Fibroblast of lung (primary cell): ENCODE results near the gene SLC28A2. TPM values are rescaled to one million over a fixed set of nuclear protein-coding genes. Genes with fewer than 3 reads are reported as not detected.

Source experiments
- DNase-seq, 2 donors: peaks; one replicate each; pipeline versions ENCODE4 v3.0.0 to v3.0.0-alpha.2; 2010; ENCODE audit warnings: low read depth in 2 of 2
- H2AFZ ChIP-seq: 2 replicates; pipeline ENCODE4 v1.5.1; 2012; ENCODE audit warnings: low read length, control low read depth, inconsistent platforms
- H3K27ac ChIP-seq: 2 replicates; pipeline ENCODE4 v1.5.1; 2011; ENCODE audit warnings: low read length, control low read depth; ENCODE audit not compliant: insufficient read depth
- H3K27me3 ChIP-seq: 2 replicates; pipeline ENCODE4 v1.5.1; 2011; ENCODE audit warnings: mild to moderate bottlenecking, low read length; ENCODE audit not compliant: control insufficient read depth, insufficient read depth
- H3K36me3 ChIP-seq: 2 replicates; pipeline ENCODE4 v1.5.1; 2011; ENCODE audit warnings: low read length; ENCODE audit not compliant: control insufficient read depth, insufficient read depth
- H3K4me1 ChIP-seq: 2 replicates; pipeline ENCODE4 v1.5.1; 2011; ENCODE audit warnings: low read length; ENCODE audit not compliant: control insufficient read depth, insufficient read depth; ENCODE audit errors: extremely low read depth
- H3K4me2 ChIP-seq: 2 replicates; pipeline ENCODE4 v1.5.1; 2011; ENCODE audit warnings: low read length, control low read depth; ENCODE audit not compliant: insufficient read depth; ENCODE audit errors: extremely low read depth
- H3K4me3 ChIP-seq, 4 experiments: fragments of 200-600 bp in 1 of 4; sonication (generic) in 1 of 4; replicated peaks in 1 of 4; 2 replicates each; pipeline ENCODE4 v1.5.1; 2011 to 2016; ENCODE audit warnings: low read length in 4 of 4, low read depth in 3 of 4, mild to moderate bottlenecking in 3 of 4, control low read depth in 2 of 4, inconsistent platforms in 1 of 4, mixed read lengths in 1 of 4; ENCODE audit not compliant: insufficient read depth in 1 of 4; ENCODE audit errors: control extremely low read depth in 1 of 4
- H3K79me2 ChIP-seq: 2 replicates; pipeline ENCODE4 v1.5.1; 2012; ENCODE audit warnings: mild to moderate bottlenecking, low read length, inconsistent platforms; ENCODE audit not compliant: control insufficient read depth, insufficient read depth
- H3K9ac ChIP-seq: 2 replicates; pipeline ENCODE4 v1.5.1; 2011; ENCODE audit warnings: mild to moderate bottlenecking, low read length, control low read depth; ENCODE audit not compliant: insufficient read depth
- H3K9me3 ChIP-seq: 2 replicates; pipeline ENCODE4 v1.5.1; 2012; ENCODE audit warnings: low read depth, low read length; ENCODE audit not compliant: control insufficient read depth, insufficient read depth
- H4K20me1 ChIP-seq: 2 replicates; pipeline ENCODE4 v1.5.1; 2011; ENCODE audit warnings: low read length; ENCODE audit not compliant: control insufficient read depth, insufficient read depth; ENCODE audit errors: extremely low read depth
- EZH2 ChIP-seq: IDR thresholded peaks from 2 replicates; pipeline ENCODE4 v1.5.1; 2012; ENCODE audit warnings: low read length, control low read depth, mild to moderate bottlenecking; ENCODE audit errors: missing control alignments
- polyA plus RNA-seq, 2 donors: library from polyadenylated mRNA; depleted of rRNA in 1 of 2; stranded (reverse) in 1 of 2; unstranded in 1 of 2; fragments of >200 nt; gene quantifications; 2 replicates each; pipeline ENCODE4 v1.2.1, GENCODE V29; 2011 to 2012; ENCODE audit warnings: missing spikeins in 1 of 2
- total RNA-seq: library from RNA; depleted of rRNA; stranded (reverse); fragments of >200 nt; gene quantifications from 2 replicates; pipeline ENCODE4 v1.2.1, GENCODE V29; 2014
- TF ChIP-seq, protein P1 (sequence below), 2 donors: IDR thresholded peaks in 1 of 2; conservative IDR thresholded peaks in 1 of 2; 1 replicate in 1 of 2; 2 replicates in 1 of 2; pipeline ENCODE4 v1.5.1; 2011 to 2012; ENCODE audit warnings: low read length in 2 of 2, control low read depth in 1 of 2, inconsistent platforms in 1 of 2, low read depth in 1 of 2, mild to moderate bottlenecking in 1 of 2

The SLC28A2 gene
- total and polyA plus RNA-seq, 2 donors (not counting 1 experiment from before 2014, with no cell fraction given): not detected

DNA sequence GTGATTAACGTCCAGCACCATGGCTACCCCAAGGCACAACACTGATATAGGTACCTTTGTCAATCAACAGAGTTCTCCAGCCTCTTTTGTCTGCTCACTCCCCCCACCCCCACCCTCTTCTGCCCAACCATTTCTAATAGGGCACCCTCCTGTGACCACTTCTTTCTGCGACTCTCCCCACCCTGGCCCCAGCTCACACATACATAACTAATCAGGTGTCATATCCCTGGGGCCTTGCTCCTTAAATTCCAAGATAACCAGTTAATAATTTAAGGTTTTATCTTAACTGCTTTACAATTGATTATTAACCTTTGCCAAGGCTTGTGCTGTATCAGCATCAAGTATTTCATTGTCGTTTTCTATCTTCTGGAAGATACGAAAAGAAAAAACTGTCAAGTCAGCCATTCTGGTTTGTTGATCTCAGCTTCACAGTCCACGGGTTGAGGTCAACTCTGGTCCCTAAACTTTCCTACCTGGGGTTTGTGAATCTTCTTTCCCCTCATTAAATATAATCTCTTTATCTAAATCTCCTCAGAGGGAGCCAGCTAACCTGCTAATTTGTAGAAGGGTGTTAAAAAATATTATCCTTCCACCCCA is 27.3 kb upstream of the SLC28A2 start:
- no peak overlapping the region for H2AFZ ChIP-seq
- no peaks in the 10 kb centered on the region for H3K36me3 ChIP-seq
- no peaks in the 10 kb centered on the region for H3K79me2 ChIP-seq
- H3K27ac ChIP-seq: no peak overlapping the region
- peaks cover 2% of the 10 kb centered on the region for H3K27me3 ChIP-seq
- no peaks in the 10 kb centered on the region for H4K20me1 ChIP-seq
- DNase-seq: no peak
- no peak overlapping the region for H3K9ac ChIP-seq
- H3K4me1 ChIP-seq: no peaks in the 10 kb centered on the region
- TF ChIP-seq EZH2: no peak
- TF ChIP-seq, protein P1, sequence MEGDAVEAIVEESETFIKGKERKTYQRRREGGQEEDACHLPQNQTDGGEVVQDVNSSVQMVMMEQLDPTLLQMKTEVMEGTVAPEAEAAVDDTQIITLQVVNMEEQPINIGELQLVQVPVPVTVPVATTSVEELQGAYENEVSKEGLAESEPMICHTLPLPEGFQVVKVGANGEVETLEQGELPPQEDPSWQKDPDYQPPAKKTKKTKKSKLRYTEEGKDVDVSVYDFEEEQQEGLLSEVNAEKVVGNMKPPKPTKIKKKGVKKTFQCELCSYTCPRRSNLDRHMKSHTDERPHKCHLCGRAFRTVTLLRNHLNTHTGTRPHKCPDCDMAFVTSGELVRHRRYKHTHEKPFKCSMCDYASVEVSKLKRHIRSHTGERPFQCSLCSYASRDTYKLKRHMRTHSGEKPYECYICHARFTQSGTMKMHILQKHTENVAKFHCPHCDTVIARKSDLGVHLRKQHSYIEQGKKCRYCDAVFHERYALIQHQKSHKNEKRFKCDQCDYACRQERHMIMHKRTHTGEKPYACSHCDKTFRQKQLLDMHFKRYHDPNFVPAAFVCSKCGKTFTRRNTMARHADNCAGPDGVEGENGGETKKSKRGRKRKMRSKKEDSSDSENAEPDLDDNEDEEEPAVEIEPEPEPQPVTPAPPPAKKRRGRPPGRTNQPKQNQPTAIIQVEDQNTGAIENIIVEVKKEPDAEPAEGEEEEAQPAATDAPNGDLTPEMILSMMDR (conservative IDR thresholded peaks at IDR 0.05 in 1 of 2, IDR thresholded peaks at IDR 0.05 in 1 of 2; ENCODE audit: low read depth in 1 of 2, low read length in 2 of 2): no peak
- H3K4me3 ChIP-seq: no peak overlapping the region
- H3K9me3 ChIP-seq: no peaks in the 10 kb centered on the region
- no peak overlapping the region for H3K4me2 ChIP-seq

DNA sequence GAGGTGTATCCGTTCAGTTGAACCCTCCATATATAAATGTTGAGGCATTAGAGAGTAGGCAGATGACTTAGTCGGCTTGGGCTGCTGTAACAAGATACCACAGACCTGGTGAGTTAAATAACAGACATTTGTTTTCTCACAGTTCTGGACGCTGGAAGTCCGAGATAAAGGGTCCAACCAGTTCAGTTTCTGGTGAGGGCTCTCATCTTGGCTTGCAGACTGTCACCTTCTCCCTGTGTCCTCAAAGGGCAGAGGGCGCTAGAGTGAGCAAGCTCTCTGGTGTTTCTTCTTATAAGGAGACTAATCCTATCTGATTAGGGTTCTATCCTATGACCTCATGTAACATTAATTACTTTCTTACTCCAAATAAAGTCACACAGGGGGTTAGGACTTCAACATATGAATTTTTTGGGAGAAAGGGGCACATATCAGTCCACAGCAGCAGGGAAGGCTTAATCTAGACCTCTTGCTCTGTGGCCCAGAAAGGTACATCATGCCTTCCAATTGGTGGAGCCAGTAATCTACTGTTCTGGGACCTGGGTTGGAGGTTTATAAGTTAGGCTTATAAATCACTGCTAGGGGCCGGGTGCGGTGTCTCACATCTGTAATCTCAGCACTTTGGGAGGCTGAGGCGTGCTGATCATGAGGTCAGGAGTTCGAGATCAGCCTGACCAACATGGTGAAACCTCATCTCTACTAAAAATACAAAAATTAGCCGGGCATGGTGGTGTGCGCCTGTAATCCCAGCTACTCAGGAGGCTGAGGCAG is 26.3 kb upstream of the SLC28A2 start:
- no peak for DNase-seq
- no peaks in the 10 kb centered on the region for H3K4me1 ChIP-seq
- H3K4me2 ChIP-seq: no peak overlapping the region
- TF ChIP-seq, protein P1 (conservative IDR thresholded peaks at IDR 0.05 in 1 of 2, IDR thresholded peaks at IDR 0.05 in 1 of 2; ENCODE audit: low read depth in 1 of 2, low read length in 2 of 2): no peak
- TF ChIP-seq EZH2: no peak
- peaks cover 2% of the 10 kb centered on the region for H3K27me3 ChIP-seq
- H3K4me3 ChIP-seq: no peak overlapping the region
- no peaks in the 10 kb centered on the region for H3K36me3 ChIP-seq
- H2AFZ ChIP-seq: no peak overlapping the region
- no peaks in the 10 kb centered on the region for H4K20me1 ChIP-seq
- no peak overlapping the region for H3K9ac ChIP-seq
- no peaks in the 10 kb centered on the region for H3K9me3 ChIP-seq
- H3K27ac ChIP-seq: no peak overlapping the region
- no peaks in the 10 kb centered on the region for H3K79me2 ChIP-seq

DNA sequence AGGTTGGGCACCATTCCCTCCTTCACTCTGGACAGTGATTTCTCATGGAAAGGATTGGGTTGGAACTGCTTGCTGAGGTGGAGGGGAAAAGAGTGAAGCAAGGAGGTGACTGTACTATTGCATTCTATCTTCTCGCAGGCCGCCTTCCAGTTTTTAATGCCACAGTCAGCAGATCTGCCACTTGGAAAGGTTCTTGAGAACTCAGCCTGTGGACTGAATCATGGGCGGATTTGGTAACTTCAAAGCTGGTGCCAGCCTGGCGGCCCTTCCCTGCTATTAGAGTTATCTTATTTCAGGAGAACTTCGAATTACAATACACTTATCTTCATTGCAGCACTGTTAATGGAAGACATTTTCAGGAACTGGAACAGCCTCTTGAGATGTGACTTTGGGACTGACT is 23.1 kb upstream of the SLC28A2 start:
- no peak overlapping the region for H3K27ac ChIP-seq
- H3K27me3 ChIP-seq: no peaks in the 10 kb centered on the region
- no peak overlapping the region for H2AFZ ChIP-seq
- H3K4me2 ChIP-seq: no peak overlapping the region
- no peak overlapping the region for H3K4me3 ChIP-seq
- H3K9me3 ChIP-seq: no peaks in the 10 kb centered on the region
- H4K20me1 ChIP-seq: no peaks in the 10 kb centered on the region
- no peak for TF ChIP-seq EZH2
- TF ChIP-seq, protein P1 (conservative IDR thresholded peaks at IDR 0.05 in 1 of 2, IDR thresholded peaks at IDR 0.05 in 1 of 2; ENCODE audit: low read depth in 1 of 2, low read length in 2 of 2): no peak
- no peaks in the 10 kb centered on the region for H3K79me2 ChIP-seq
- H3K4me1 ChIP-seq: no peaks in the 10 kb centered on the region
- no peaks in the 10 kb centered on the region for H3K36me3 ChIP-seq
- no peak overlapping the region for H3K9ac ChIP-seq
- no peak for DNase-seq
